Large intestine (tissue), 3 donors: ENCODE data around the gene INCA1. TPM values are rescaled to one million over a fixed set of nuclear protein-coding genes. Genes with fewer than 3 reads are reported as not detected.

Experiments used
- DNase-seq, 2 donors: peaks; one replicate each; pipeline versions ENCODE4 v3.0.0 to v3.0.0-alpha.2; 2013
- H3K27ac ChIP-seq: one replicate; pipeline ENCODE4 v1.5.1; 2013; ENCODE audit warnings: low read length
- H3K27me3 ChIP-seq: 2 replicates; pipeline ENCODE4 v1.6.1; 2013; ENCODE audit warnings: low read length; ENCODE audit not compliant: control insufficient read depth, insufficient read depth
- H3K36me3 ChIP-seq: 2 replicates; pipeline ENCODE4 v1.6.1; 2013; ENCODE audit warnings: low read length; ENCODE audit not compliant: control insufficient read depth, insufficient read depth
- H3K4me1 ChIP-seq: one replicate; pipeline ENCODE4 v1.6.1; 2013; ENCODE audit warnings: low read length; ENCODE audit not compliant: control insufficient read depth, insufficient read depth
- H3K4me3 ChIP-seq: one replicate; pipeline ENCODE4 v1.5.1; 2013; ENCODE audit warnings: low read length
- H3K9me3 ChIP-seq: one replicate; pipeline ENCODE4 v1.6.1; 2013; ENCODE audit warnings: mild to moderate bottlenecking, low read depth, low read length, moderate library complexity; ENCODE audit not compliant: control insufficient read depth
- WGBS: methylation state at CpG from one replicate; pipeline ENCODE4 v1.1.5; 2013; ENCODE audit warnings: low lambda C conversion rate; ENCODE audit not compliant: insufficient coverage; 5-methylcytosine and 5-hydroxymethylcytosine counted together
- polyA plus RNA-seq: library from polyadenylated mRNA; unstranded; fragments of 120-200 nt; gene quantifications from one replicate; pipeline ENCODE4 v1.2.1, GENCODE V29; 2013

INCA1 gene
- polyA plus RNA-seq, 1 donor, result 4.6 TPM

DNA sequence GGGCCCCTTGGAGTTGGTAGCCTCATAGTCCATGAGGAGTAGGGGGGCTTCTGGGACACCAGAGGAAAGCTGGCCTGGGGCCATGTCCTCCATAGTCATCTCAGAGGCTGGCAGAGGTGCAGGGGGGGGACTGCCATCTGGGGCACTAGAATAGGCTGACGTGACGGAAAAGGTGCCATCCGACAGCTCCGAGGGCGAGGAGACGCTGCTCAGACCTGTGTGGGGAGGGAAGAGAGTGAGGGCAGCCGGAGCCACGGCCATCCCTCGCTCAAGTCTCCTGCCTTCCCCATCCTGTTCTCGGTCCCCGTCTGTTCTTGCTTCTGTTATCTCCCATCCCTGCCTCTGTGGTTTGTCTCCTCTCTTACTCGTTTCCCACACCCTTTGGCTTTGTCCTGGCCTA is 25.0 kb downstream of the INCA1 start:
- no peak for DNase-seq
- H3K36me3 ChIP-seq, result peaks cover 70% of the 10 kb centered on the region
- no peak overlapping the region for H3K27ac ChIP-seq
- H3K4me1 ChIP-seq, result peaks cover 21% of the 10 kb centered on the region
- H3K4me3 ChIP-seq, result no peak overlapping the region
- H3K9me3 ChIP-seq, result no peaks in the 10 kb centered on the region
- no peaks in the 10 kb centered on the region for H3K27me3 ChIP-seq
- no CpG with 5 or more reads among the region's 12 CpGs for WGBS

DNA sequence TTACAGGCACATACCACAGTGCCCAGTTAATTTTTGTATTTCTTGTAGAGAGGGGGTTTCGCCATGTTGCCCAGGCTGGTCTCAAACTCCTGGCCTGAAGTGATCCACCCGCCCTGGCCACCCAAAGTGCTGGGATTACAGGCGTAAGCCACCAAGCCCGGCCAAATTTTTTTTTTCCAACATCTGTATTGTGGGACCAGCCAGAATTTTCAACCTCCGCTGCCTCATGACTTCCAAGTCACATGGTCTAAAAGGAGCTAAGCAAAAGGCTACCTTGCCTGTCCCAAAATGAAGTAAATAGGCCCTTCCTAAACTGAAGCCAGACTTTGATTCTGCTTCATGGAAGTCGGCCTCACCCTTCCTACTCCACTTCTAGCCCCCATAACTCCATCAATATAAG is 25.5 kb downstream of the INCA1 start:
- no CpG with 5 or more reads among the region's 6 CpGs for WGBS
- H3K9me3 ChIP-seq, result no peaks in the 10 kb centered on the region
- H3K27ac ChIP-seq, result no peak overlapping the region
- peaks cover 21% of the 10 kb centered on the region for H3K4me1 ChIP-seq
- peaks cover 65% of the 10 kb centered on the region for H3K36me3 ChIP-seq
- H3K4me3 ChIP-seq, result no peak overlapping the region
- H3K27me3 ChIP-seq, result no peaks in the 10 kb centered on the region
- DNase-seq, result no peak

DNA sequence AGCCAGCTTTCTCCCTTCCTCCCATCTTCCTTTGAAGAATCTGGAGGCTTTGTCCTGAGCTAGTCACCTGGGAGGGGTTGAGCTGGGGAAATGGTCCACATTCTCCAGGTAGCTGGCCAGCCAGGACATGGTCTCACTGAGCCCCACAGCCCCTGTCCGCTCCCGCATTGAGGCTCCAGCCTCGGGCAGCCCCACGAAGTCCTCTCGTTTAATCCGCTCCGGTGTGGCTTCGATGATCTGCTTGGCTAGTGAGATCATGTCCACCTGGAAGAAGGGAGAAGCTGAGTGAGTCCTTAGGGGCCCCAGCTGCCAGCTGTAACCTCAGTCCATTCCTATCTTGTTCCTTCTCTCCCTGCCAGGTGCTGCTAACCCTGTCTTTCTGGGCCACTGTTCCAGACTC is 27.0 kb downstream of the INCA1 start:
- H3K27me3 ChIP-seq, result no peaks in the 10 kb centered on the region
- WGBS, result no CpG with 5 or more reads among the region's 8 CpGs
- H3K9me3 ChIP-seq, result no peaks in the 10 kb centered on the region
- peaks cover 32% of the 10 kb centered on the region for H3K4me1 ChIP-seq
- H3K36me3 ChIP-seq, result peaks cover 59% of the 10 kb centered on the region
- no peak for DNase-seq
- no peak overlapping the region for H3K4me3 ChIP-seq
- H3K27ac ChIP-seq, result no peak overlapping the region

DNA sequence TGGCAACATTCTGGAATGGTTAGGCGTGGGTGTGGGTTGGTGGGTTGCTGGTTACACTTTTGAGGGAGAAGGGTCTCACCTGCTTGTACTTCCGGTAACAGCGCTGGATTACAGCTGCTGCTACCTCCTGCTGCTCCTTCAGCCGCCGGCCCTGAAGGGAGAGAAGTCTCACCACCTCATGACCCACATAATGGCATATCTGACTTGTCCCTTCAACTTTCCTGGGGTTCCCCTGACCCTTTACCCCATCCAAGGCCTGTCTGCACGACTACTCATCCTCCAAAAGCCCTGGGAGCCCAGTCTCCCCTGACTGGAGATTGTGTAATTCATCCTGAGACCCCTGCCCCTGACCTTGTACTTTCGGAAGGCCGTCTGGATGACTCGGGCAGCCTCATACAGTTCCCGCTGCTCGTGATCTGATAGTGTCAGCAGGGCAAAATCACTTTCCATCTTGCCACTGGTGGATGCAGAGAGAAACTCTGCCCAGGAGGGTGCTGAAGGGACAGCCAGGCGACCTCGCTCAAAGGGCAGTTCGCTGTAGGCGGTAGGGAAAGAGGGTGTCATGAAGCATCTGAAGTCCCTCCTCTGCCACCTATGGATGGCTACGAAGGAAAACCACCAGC is 27.7 kb downstream of the INCA1 start:
- DNase-seq, result peak in 1 of 2 donors; percentile 52
- Histone ChIP-seq H3K27ac (peak overlapping the region; percentile 95), H3K36me3 (peaks cover 54% of the 10 kb centered on the region), H3K4me3 (peak overlapping the region; percentile 83), H3K9me3 (no peaks in the 10 kb centered on the region), H3K4me1 (peaks cover 33% of the 10 kb centered on the region), H3K27me3 (no peaks in the 10 kb centered on the region)
- no CpG with 5 or more reads among the region's 16 CpGs for WGBS

DNA sequence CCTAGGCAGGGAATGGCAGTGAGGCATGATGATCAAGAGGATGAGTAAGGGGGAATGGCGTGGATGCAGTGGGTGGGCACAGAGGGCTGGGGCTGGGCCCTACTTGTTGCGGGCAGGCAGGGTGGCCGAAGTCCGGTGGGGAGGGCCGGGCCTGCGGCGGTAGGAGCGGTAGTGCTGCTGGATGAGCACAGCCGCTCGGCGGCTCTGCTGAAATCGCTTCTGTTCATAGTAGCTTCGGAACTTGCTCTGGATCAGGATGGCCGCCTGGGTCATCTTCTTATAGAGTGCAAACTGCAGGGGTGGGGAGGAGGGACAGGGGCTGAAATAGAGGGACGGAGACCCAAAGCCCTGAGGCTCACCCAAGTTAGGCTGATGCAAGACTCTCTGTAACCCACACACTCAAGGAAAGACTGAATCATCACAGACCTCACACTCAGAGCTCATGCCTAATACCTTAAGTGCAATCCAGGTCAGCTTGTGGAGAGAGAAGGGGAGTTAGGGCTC is 28.2 kb downstream of the INCA1 start:
- H3K36me3 ChIP-seq, result peaks cover 48% of the 10 kb centered on the region
- peaks cover 33% of the 10 kb centered on the region for H3K4me1 ChIP-seq
- peak overlapping the region; percentile 83 for H3K4me3 ChIP-seq
- peak in 1 of 2 donors; percentile 60 for DNase-seq
- no peaks in the 10 kb centered on the region for H3K9me3 ChIP-seq
- H3K27me3 ChIP-seq, result no peaks in the 10 kb centered on the region
- WGBS, result no CpG with 5 or more reads among the region's 15 CpGs
- peak overlapping the region; percentile 95 for H3K27ac ChIP-seq

DNA sequence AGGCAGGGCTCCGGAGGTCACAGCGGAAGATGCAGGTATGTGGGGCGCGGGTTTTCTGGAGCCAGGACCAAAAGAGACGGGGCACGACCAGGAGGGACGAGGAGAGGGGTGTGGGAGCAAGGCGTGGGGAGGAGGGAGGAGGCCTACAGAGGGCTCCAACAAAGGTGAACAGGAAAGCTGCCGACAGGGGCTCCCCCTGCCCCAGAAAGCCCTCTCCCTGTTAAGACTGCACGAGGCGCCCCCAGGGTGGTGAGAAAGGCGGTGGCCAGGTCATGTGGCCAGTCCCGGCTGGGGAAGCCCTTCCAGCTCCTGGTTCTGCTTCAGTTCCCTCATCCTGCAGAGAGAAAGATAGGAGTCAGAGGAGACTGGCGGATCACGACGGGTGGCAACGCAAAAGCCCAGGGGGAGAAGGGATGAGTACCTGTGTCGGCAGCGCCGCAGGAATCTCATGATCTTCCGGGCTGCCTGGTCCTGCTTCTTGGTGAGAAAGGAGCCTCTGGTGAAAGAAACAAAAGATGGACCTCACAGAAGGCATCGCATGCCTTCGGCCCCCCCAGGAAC is 28.8 kb downstream of the INCA1 start:
- WGBS, result no CpG with 5 or more reads among the region's 23 CpGs

DNA sequence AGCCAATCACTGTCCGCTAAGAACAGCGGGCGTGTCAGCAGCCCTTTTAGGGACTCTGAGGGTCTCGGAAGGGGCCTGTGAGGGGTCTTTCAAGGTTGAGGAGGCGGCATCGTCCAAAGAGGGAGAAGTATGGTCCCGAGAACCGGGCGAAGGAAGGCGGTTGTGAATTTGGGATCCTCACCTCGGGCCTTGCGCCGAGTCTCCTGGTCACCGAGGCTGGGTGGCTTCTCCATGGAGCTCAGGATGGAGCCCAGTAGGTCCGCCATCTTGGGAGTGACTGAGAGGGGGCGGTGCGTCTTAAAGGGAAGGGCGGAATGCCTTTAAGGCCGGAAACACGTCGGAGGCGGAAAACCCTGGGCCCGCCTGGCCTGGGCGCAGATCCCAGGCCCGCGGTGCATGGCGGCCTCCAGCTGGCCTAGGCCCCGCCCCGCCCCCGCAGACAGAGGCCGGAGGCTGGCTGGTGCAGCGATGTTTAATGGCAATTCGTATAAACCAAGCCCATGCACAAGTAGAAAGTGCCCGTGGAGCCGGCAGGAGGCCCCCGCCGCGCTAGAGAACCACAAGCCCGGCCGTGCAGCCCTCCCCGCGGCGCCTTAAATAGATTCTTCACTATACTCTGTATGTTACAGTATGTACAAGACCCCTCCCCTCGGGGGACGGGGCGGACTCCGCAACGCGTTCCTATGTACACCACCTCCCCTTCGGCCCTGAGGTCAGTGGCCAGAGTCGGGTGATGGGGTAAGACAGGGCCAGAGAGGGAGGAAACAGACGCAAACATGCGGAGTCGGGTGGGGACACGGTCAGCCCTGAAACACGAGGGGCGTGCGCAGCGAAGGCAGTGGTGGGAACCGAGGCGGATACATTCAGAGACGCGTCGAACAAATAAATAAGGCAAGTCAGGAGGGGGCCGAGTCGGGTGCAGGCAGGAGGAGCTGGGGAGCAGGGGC is 29.5 kb downstream of the INCA1 start, which contains the start of gene SPAG7:
Gene SPAG7 (minus strand): TSS at position 279 of the 947 bp plus-strand sequence. CDS start 13 bp downstream, at position 266.
- H3K27me3 ChIP-seq, result no peaks in the 10 kb centered on the region
- peak within 1 kb of the TSS; percentile 95 for H3K27ac ChIP-seq
- peak; percentile 97 to 100 for DNase-seq
- H3K9me3 ChIP-seq, result no peaks in the 10 kb centered on the region
- peaks cover 33% of the 10 kb centered on the region for H3K4me1 ChIP-seq
- peak within 1 kb of the TSS; percentile 83 for H3K4me3 ChIP-seq
- peaks cover 38% of the 10 kb centered on the region for H3K36me3 ChIP-seq
- no CpG with 5 or more reads among the region's 66 CpGs for WGBS

More for the DNA sequence above, 28.8 kb downstream of the INCA1 start:
- Histone ChIP-seq H3K27me3 (no peaks in the 10 kb centered on the region), H3K9me3 (no peaks in the 10 kb centered on the region), H3K36me3 (peaks cover 43% of the 10 kb centered on the region), H3K4me1 (peaks cover 33% of the 10 kb centered on the region), H3K27ac (peak overlapping the region; percentile 95), H3K4me3 (peak overlapping the region; percentile 83)
- peak in 1 of 2 donors; percentile 58 for DNase-seq

DNA sequence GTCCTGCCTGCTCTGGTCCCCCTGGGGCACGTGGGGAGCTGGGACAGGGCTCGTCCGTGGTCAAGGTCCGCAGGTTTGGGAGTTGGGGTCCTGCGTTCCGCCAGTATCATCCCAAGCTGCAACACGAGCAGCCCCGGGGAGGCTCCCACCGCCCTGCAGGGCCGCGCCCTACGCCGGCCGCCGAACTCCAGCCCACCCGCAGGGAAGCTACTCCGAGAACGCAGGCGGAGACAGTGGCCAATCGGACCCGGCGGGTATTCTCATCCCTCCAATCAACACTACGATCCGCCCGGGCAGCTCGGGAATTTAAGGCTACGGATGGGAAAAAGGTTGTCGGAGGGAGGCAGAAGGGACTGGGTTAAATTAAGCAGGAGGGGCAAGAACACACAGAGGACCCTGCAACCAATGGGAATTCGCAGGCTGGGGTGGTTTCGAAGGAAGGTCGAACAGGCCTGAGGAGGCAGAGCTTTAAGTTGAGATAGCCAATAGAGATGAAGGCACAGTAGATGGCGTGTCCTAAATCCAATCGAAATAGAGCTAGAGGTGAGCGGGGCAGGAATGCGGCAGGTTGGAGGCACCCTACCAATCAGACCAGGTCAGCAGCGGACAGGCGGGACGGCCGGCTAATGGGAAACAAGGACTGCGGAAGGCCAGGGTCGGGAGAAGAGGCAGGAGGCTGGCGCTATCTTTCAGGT is 30.3 kb downstream of the INCA1 start:
- peak overlapping the region; percentile 95 for H3K27ac ChIP-seq
- peak overlapping the region; percentile 83 for H3K4me3 ChIP-seq
- H3K27me3 ChIP-seq, result no peaks in the 10 kb centered on the region
- peaks cover 31% of the 10 kb centered on the region for H3K36me3 ChIP-seq
- H3K4me1 ChIP-seq, result peaks cover 33% of the 10 kb centered on the region
- no peaks in the 10 kb centered on the region for H3K9me3 ChIP-seq
- DNase-seq, result peak; percentile 99 to 100
- no CpG with 5 or more reads among the region's 42 CpGs for WGBS

DNA sequence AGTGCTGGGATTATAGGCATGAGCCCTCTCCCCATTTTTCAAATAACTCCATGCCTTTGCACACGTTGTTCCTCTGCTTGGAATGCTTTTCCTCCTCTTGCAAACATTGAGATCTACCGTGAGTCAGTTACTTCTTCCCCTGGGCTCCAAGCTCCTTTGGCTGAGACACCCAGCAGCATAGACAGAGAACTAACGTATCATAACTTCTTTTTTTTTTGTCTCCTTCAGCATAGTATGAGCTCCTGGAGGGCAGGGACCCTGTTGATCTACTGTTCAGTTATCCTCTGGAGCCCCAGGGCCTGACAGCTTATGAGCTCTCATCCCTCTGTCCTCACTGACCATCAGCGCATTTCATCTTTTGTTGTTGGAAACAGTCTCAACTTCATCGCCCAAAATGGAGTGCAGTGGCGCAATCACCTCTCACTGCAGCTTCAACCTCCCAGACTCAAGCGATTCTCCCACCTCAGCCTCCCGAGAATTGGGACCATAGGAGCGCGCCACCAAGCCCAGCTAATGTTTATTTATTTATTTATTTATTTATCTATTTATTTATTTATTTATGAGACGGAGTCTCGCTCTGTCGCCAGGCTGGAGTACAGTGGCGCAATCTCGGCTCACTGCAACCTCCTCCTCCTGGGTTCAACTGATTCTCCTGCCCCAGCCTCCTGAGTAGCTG is 31.9 kb downstream of the INCA1 start:
- Histone ChIP-seq H3K9me3 (no peaks in the 10 kb centered on the region), H3K27ac (no peak overlapping the region), H3K36me3 (peaks cover 25% of the 10 kb centered on the region), H3K4me3 (no peak overlapping the region), H3K4me1 (peaks cover 33% of the 10 kb centered on the region), H3K27me3 (no peaks in the 10 kb centered on the region)
- DNase-seq, result no peak
- 100% methylated on average over 3 of the region's 15 CpGs for WGBS
